GM12878 (cell line): ENCODE results near the gene ATF7IP. TPM values are rescaled to one million over a fixed set of nuclear protein-coding genes. Genes with fewer than 3 reads are reported as not detected.

Source experiments
- CTCF ChIP-seq, 3 experiments: IDR thresholded peaks in 2 of 3; conservative IDR thresholded peaks in 1 of 3; 2 replicates each; pipeline ENCODE4 v1.5.1; 2011; ENCODE audit warnings: low read depth in 3 of 3, low read length in 3 of 3, mild to moderate bottlenecking in 3 of 3, control low read depth in 2 of 3, moderate library complexity in 2 of 3, inconsistent platforms in 1 of 3, mixed read lengths in 1 of 3; ENCODE audit not compliant: control insufficient read depth in 2 of 3, insufficient read depth in 1 of 3; ENCODE audit errors: extremely low read depth in 1 of 3
- EED ChIP-seq: sonication (generic); IDR thresholded peaks from 2 replicates; pipeline ENCODE4 v1.6.1; 2016; ENCODE audit warnings: antibody characterized with exemption, low read depth
- POLR2AphosphoS2 ChIP-seq: IDR thresholded peaks from 2 replicates; pipeline ENCODE4 v1.6.1; 2011; ENCODE audit warnings: low read depth, mild to moderate bottlenecking, low read length, improper control_type of control experiment, moderate library complexity
- ZBTB4 ChIP-seq: fragments of 450-650 bp; formaldehyde crosslinking; IDR thresholded peaks from 2 replicates; pipeline ENCODE4 v1.4.0; 2022; ENCODE audit warnings: mild to moderate bottlenecking, moderate library complexity
- ZBTB40 ChIP-seq: fragments of 450-650 bp; IDR thresholded peaks from 2 replicates; pipeline ENCODE4 v1.6.1; 2016; ENCODE audit warnings: mild to moderate bottlenecking, moderate library complexity, borderline replicate concordance
- ZNF622 ChIP-seq: fragments of 450-650 bp; IDR thresholded peaks from 2 replicates; pipeline ENCODE4 v1.6.1; 2017; ENCODE audit warnings: mild to moderate bottlenecking, inconsistent platforms
- polyA plus RNA-seq, 11 experiments: library from polyadenylated mRNA; depleted of rRNA in 4 of 11; unstranded in 6 of 11; stranded (reverse) in 5 of 11; fragments of >200 nt; fragmentation: Nextera tagmentation in 4 of 11; fragmentation: Illumina TruSeq in 1 of 11; extraction: Ambion mirVana in 4 of 11; extraction: Trizol in 1 of 11; gene quantifications; 1 replicate in 1 of 11; 2 replicates in 10 of 11; pipeline versions ENCODE4 v1.2.1 to v1.2.3, GENCODE V29; 2011 to 2016; ENCODE audit warnings: inconsistent platforms in 2 of 11, missing spikeins in 2 of 11, low read depth in 1 of 11
- total RNA-seq, 4 experiments: library from RNA; depleted of rRNA in 3 of 4; stranded (reverse); fragments of >200 nt in 3 of 4; fragmentation: Illumina TruSeq in 1 of 4; extraction: Trizol in 1 of 4; gene quantifications; 2 replicates each; pipeline versions ENCODE4 v1.2.1 to v1.2.3, GENCODE V29; 2013 to 2021
- TF ChIP-seq, protein P1 (sequence below): fragments of 450-650 bp; IDR thresholded peaks from 2 replicates; pipeline ENCODE4 v1.6.1; 2017; ENCODE audit warnings: low read depth, mild to moderate bottlenecking, moderate library complexity

The ATF7IP gene
- total and polyA plus RNA-seq, 10 of the 15 experiments (the other 5 are each of a cell fraction or from before 2014, with no cell fraction given), result 6.2 to 66.6 (median 29.3) TPM

DNA sequence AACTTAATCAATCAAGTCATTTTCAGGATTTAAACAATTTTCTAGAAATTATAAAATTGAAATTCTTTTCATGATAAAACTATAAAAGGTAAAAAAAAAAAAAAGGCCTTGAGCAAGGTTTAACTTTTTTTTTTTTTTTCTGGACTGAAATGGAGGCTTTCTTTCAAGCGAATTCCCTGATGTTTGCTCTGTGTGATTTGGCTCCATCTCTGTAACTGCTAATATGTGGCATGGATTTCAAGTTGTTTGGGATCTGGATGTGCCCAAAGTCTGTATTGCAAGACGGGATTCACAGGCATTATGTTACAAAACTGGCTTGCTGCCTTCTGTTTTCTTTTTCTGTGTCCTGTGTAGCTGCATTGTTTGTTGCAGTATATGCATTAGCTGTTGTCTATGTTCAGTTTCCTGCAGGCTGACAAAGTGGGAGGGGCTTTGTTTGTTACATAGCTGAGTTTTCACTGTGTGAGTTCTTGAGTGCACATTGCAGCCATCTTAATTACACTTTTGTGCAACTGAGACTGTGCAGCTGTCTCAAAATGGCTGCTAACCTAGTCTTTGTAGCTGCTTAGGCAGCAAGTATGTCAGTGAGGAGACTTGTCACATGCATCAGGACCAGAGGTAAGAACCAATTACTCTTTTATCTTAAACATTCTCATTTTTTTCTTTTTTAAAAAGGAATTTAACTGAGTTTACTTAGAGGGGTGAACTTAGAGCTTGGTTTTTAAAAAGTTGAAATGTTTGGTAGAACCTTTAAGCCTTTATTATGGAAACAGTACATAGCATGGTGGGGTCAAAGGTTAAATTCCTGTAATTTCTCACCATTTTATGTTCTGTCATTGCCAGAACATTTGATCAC is 19.5 kb downstream of the ATF7IP start (continued):
- TF ChIP-seq ZBTB4 (no peak), POLR2AphosphoS2 (no peak), EED (no peak), CTCF (IDR thresholded peaks at IDR 0.05 in 2 of 3, conservative IDR thresholded peaks at IDR 0.05 in 1 of 3; ENCODE audit: control insufficient read depth in 2 of 3, extremely low read depth in 1 of 3, insufficient read depth in 1 of 3, low read depth in 3 of 3, low read length in 3 of 3) (no peak), ZBTB40 (no peak; the same call in 1 of the 2 replicates), ZNF622 (no peak)
- TF ChIP-seq, protein P1, sequence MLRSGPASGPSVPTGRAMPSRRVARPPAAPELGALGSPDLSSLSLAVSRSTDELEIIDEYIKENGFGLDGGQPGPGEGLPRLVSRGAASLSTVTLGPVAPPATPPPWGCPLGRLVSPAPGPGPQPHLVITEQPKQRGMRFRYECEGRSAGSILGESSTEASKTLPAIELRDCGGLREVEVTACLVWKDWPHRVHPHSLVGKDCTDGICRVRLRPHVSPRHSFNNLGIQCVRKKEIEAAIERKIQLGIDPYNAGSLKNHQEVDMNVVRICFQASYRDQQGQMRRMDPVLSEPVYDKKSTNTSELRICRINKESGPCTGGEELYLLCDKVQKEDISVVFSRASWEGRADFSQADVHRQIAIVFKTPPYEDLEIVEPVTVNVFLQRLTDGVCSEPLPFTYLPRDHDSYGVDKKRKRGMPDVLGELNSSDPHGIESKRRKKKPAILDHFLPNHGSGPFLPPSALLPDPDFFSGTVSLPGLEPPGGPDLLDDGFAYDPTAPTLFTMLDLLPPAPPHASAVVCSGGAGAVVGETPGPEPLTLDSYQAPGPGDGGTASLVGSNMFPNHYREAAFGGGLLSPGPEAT, result peak; percentile 98
